Stimulated activated CD8-positive, alpha-beta memory T cell treated with anti-CD3 and anti-CD28 coated beads, Interleukin-7, amount 100 ng/mL, for 48 hours (primary cell): ENCODE data around the gene C1orf35.

Source experiments
- DNase-seq, 2 donors: peaks; one replicate each; pipeline ENCODE4 v3.0.0-alpha.2; 2020; ENCODE audit warnings: low read depth in 1 of 2; ENCODE audit errors: extremely low read depth in 1 of 2

The C1orf35 gene

GRCh38 chr1:228109962-228110488, 6.9 kb upstream of the C1orf35 start:
- DNase-seq, result no peak

- peak; percentile 92 to 98 for DNase-seq
Observed at GRCh38 chr1:228109073-228109961, 6.2 kb upstream of the C1orf35 start, which contains the start of gene MRPL55. MRPL55 (minus strand) TSS chr1:228109299; CDS start chr1:228108260, 1,039 bp downstream.

GRCh38 chr1:228108742-228109072, 5.6 kb upstream of the C1orf35 start:
- no peak for DNase-seq

- DNase-seq, result no peak
Observed at GRCh38 chr1:228108055-228108690, 5.0 kb upstream of the C1orf35 start.

- DNase-seq, result no peak
Observed at GRCh38 chr1:228107636-228108035, 4.5 kb upstream of the C1orf35 start.

GRCh38 chr1:228106800-228107054, 3.6 kb upstream of the C1orf35 start:
- DNase-seq, result no peak

- no peak for DNase-seq
Observed at GRCh38 chr1:228105996-228106799, 3.1 kb upstream of the C1orf35 start.

GRCh38 chr1:228105270-228105995, 2.3 kb upstream of the C1orf35 start:
- no peak for DNase-seq

- DNase-seq, result no peak
Observed at GRCh38 chr1:228104526-228105269, 1.6 kb upstream of the C1orf35 start.

GRCh38 chr1:228101994-228102790, 933 bp downstream of the C1orf35 start:
- DNase-seq, result no peak

GRCh38 chr1:228101614-228101993, 1.5 kb downstream of the C1orf35 start:
- DNase-seq, result no peak

- DNase-seq, result no peak
Observed at GRCh38 chr1:228100822-228101613, 2.1 kb downstream of the C1orf35 start.

- no peak for DNase-seq
Observed at GRCh38 chr1:228099331-228099732, 3.8 kb downstream of the C1orf35 start.

- DNase-seq, result no peak
Observed at GRCh38 chr1:228098323-228098931, 4.7 kb downstream of the C1orf35 start.

GRCh38 chr1:228097333-228098081, 5.6 kb downstream of the C1orf35 start:
- DNase-seq, result no peak

- DNase-seq, result no peak
Observed at GRCh38 chr1:228096416-228097332, 6.5 kb downstream of the C1orf35 start.
